CD4-positive, alpha-beta T cell treated with Interleukin-15 for 4 hours (primary cell): ENCODE measurements around the gene CNTN4.

ENCODE experiments used
- DNase-seq: peaks from one replicate; pipeline ENCODE4 v3.0.0-alpha.2; 2020; ENCODE audit warnings: low spot score

CNTN4 gene

DNA sequence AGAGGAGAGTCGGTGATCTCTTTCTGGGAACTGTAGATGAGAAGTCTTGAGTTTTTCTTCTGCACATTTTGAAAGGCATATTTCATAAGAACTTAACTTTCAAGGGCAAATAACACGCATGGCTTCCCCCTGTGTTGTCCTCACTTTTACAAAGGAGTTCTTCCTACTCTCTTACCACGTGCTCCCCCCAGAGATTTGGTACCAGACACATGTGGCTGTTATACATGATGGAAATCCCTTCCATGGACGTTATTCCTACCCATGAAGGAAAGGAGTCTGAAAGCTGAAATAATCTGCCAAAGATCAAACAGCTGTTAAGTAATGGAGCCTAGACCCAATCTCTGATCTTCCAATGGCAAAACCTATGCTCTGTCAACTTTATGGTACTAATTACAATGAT, 1007.1 kb downstream of the CNTN4 start:
- no peak for DNase-seq

DNA sequence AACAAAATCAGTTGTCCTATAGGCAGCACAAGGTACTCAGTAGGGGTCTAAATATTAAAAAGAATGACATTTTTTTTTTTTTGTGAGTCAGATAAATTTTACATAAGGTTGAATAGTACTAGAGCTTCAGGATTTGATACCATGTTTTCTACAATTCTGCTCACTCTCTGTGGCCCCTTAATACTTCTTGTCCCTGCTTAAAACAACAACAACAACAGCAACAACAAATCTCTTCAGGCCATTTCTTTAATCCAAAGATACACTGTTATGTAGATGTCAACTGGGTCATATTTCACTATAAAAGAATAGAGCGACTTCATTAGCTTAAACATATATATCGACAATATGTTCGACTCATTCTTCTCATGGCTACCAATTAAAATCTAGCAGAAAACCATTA, 1008.5 kb downstream of the CNTN4 start:
- DNase-seq = no peak
